Neural cell (in vitro differentiated cells): ENCODE results near the gene VEPH1. TPM values are rescaled to one million over a fixed set of nuclear protein-coding genes. Genes with fewer than 3 reads are reported as not detected.

Source experiments
- H2AFZ ChIP-seq: fragments of 200-600, 300-800 bp; sonication (generic), shearing (Covaris generic); 2 replicates; pipeline ENCODE4 v1.6.0; 2014; ENCODE audit warnings: low read depth, mild to moderate bottlenecking, antibody characterized with exemption, low read length, moderate library complexity
- H3F3A ChIP-seq: fragments of 200-600 bp; shearing (Covaris generic); 2 replicates; pipeline ENCODE4 v1.6.1; 2016; ENCODE audit warnings: mild to moderate bottlenecking, moderate library complexity, mixed read lengths, antibody characterized with exemption, low read length; ENCODE audit not compliant: insufficient read depth, poor library complexity, severe bottlenecking
- H3K27ac ChIP-seq: fragments of 200-600, 300-800 bp; sonication (generic), shearing (Covaris generic); 2 replicates; pipeline ENCODE4 v1.5.1; 2014; ENCODE audit warnings: mild to moderate bottlenecking, low read length, moderate library complexity
- H3K27me3 ChIP-seq: fragments of 300-800, 200-600 bp; sonication (generic), shearing (Covaris generic); 2 replicates; pipeline ENCODE4 v1.6.0; 2014; ENCODE audit warnings: mild to moderate bottlenecking, low read depth, low read length, moderate library complexity; ENCODE audit not compliant: insufficient read depth
- H3K36me3 ChIP-seq: fragments of 300-800, 200-600 bp; sonication (generic), shearing (Covaris generic); 2 replicates; pipeline ENCODE4 v1.5.1; 2014; ENCODE audit warnings: mild to moderate bottlenecking, antibody characterized with exemption, low read length, moderate library complexity; ENCODE audit not compliant: insufficient read depth
- H3K4me2 ChIP-seq: fragments of 300-800, 200-600 bp; sonication (generic), shearing (Covaris generic); 2 replicates; pipeline ENCODE4 v1.6.0; 2014; ENCODE audit warnings: mild to moderate bottlenecking, low read length
- H3K4me3 ChIP-seq: fragments of 300-800, 200-600 bp; sonication (generic), shearing (Covaris generic); 2 replicates; pipeline ENCODE4 v1.5.1; 2014; ENCODE audit warnings: mild to moderate bottlenecking, low read length, moderate library complexity
- H3K79me2 ChIP-seq: fragments of 200-600 bp; shearing (Covaris generic); replicated peaks from 2 replicates; pipeline ENCODE4 v1.6.0; 2014; ENCODE audit warnings: mild to moderate bottlenecking, low read length, moderate library complexity; ENCODE audit not compliant: insufficient read depth
- H3K9ac ChIP-seq: fragments of 300-800, 200-600 bp; sonication (generic), shearing (Covaris generic); 2 replicates; pipeline ENCODE4 v1.6.1; 2016; ENCODE audit warnings: mild to moderate bottlenecking, low read length, mixed read lengths
- H3K9me2 ChIP-seq: fragments of 200-600 bp; shearing (Covaris generic); 2 replicates; pipeline ENCODE4 v1.6.1; 2016; ENCODE audit warnings: mild to moderate bottlenecking, low read length, mixed read lengths; ENCODE audit not compliant: insufficient read depth
- H3K9me3 ChIP-seq: fragments of 200-600, 300-800 bp; sonication (generic), shearing (Covaris generic); 2 replicates; pipeline ENCODE4 v1.6.1; 2016; ENCODE audit warnings: mild to moderate bottlenecking, mixed run types, low read length, moderate library complexity, mixed read lengths
- H4K20me1 ChIP-seq: fragments of 200-600 bp; shearing (Covaris generic); 2 replicates; pipeline ENCODE4 v1.6.1; 2016; ENCODE audit warnings: mild to moderate bottlenecking, mixed run types; ENCODE audit not compliant: insufficient read depth
- EP300 ChIP-seq: fragments of 450-650 bp; conservative IDR thresholded peaks from 2 replicates; pipeline ENCODE4 v1.6.1; 2014; ENCODE audit warnings: antibody characterized with exemption, mild to moderate bottlenecking, moderate library complexity; ENCODE audit not compliant: poor library complexity, severe bottlenecking
- EZH2 ChIP-seq: fragments of 200-600, 300-800 bp; shearing (Covaris generic), sonication (generic); IDR thresholded peaks from 2 replicates; pipeline ENCODE4 v1.6.1; 2014; ENCODE audit warnings: antibody characterized with exemption, low read length, borderline replicate concordance, mild to moderate bottlenecking; ENCODE audit not compliant: insufficient read depth, poor library complexity, severe bottlenecking
- MXI1 ChIP-seq: fragments of 450-650 bp; conservative IDR thresholded peaks from 2 replicates; pipeline ENCODE4 v1.6.1; 2014; ENCODE audit warnings: antibody characterized with exemption, mild to moderate bottlenecking; ENCODE audit not compliant: poor library complexity, severe bottlenecking
- POLR2AphosphoS5 ChIP-seq: IDR thresholded peaks from 2 replicates; pipeline ENCODE4 v1.6.1; 2012
- RAD21 ChIP-seq: fragments of 450-650 bp; conservative IDR thresholded peaks from 2 replicates; pipeline ENCODE4 v1.6.1; 2014; ENCODE audit warnings: antibody characterized with exemption, mild to moderate bottlenecking, moderate library complexity
- SMC3 ChIP-seq: fragments of 450-650 bp; conservative IDR thresholded peaks from 2 replicates; pipeline ENCODE4 v1.6.1; 2014; ENCODE audit warnings: antibody characterized with exemption, mild to moderate bottlenecking, moderate library complexity; ENCODE audit not compliant: poor library complexity
- TAF1 ChIP-seq: IDR thresholded peaks from 2 replicates; pipeline ENCODE4 v1.6.1; 2012; ENCODE audit warnings: low read depth
- polyA plus RNA-seq: library from polyadenylated mRNA; depleted of rRNA; stranded (reverse); fragments of >200 nt; gene quantifications from 2 replicates; pipeline ENCODE4 v1.2.3, GENCODE V29; 2014
- TF ChIP-seq, protein P1 (sequence below): IDR thresholded peaks from 2 replicates; pipeline ENCODE4 v1.6.1; 2012; ENCODE audit warnings: borderline replicate concordance
- TF ChIP-seq, protein P2 (sequence below): fragments of 450-650 bp; IDR thresholded peaks from 2 replicates; pipeline ENCODE4 v1.5.1; 2014; ENCODE audit warnings: antibody characterized with exemption, mild to moderate bottlenecking, moderate library complexity; ENCODE audit not compliant: poor library complexity, severe bottlenecking

The VEPH1 gene
- polyA plus RNA-seq, 1 donor from 2014 or later: 0.89 TPM

DNA sequence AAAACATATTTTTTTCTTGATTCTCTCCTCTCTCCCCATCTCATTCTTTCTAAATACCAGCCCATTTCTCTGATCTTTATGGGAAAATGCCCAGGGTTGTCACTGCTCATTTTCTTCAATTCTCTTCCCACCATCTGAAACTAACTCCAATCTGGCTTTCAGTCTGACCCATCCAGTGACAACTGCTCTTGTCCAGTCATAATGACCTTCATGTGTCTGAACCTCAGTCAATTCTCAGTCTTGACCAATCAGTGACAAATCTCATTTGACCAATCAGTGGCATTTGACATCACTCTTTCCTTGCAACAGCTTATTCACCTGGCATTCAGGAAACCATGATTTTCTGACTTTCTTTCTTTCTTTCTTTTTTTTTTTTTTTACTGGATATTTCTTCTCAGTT lies 15.1 kb downstream of the VEPH1 start:
- TF ChIP-seq EZH2: no peak
- TF ChIP-seq RAD21: no peak
- TF ChIP-seq MXI1: no peak
- TF ChIP-seq SMC3: no peak
- TF ChIP-seq, protein P1, sequence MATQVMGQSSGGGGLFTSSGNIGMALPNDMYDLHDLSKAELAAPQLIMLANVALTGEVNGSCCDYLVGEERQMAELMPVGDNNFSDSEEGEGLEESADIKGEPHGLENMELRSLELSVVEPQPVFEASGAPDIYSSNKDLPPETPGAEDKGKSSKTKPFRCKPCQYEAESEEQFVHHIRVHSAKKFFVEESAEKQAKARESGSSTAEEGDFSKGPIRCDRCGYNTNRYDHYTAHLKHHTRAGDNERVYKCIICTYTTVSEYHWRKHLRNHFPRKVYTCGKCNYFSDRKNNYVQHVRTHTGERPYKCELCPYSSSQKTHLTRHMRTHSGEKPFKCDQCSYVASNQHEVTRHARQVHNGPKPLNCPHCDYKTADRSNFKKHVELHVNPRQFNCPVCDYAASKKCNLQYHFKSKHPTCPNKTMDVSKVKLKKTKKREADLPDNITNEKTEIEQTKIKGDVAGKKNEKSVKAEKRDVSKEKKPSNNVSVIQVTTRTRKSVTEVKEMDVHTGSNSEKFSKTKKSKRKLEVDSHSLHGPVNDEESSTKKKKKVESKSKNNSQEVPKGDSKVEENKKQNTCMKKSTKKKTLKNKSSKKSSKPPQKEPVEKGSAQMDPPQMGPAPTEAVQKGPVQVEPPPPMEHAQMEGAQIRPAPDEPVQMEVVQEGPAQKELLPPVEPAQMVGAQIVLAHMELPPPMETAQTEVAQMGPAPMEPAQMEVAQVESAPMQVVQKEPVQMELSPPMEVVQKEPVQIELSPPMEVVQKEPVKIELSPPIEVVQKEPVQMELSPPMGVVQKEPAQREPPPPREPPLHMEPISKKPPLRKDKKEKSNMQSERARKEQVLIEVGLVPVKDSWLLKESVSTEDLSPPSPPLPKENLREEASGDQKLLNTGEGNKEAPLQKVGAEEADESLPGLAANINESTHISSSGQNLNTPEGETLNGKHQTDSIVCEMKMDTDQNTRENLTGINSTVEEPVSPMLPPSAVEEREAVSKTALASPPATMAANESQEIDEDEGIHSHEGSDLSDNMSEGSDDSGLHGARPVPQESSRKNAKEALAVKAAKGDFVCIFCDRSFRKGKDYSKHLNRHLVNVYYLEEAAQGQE: no peak
- TF ChIP-seq TAF1: no peak
- TF ChIP-seq, protein P2, sequence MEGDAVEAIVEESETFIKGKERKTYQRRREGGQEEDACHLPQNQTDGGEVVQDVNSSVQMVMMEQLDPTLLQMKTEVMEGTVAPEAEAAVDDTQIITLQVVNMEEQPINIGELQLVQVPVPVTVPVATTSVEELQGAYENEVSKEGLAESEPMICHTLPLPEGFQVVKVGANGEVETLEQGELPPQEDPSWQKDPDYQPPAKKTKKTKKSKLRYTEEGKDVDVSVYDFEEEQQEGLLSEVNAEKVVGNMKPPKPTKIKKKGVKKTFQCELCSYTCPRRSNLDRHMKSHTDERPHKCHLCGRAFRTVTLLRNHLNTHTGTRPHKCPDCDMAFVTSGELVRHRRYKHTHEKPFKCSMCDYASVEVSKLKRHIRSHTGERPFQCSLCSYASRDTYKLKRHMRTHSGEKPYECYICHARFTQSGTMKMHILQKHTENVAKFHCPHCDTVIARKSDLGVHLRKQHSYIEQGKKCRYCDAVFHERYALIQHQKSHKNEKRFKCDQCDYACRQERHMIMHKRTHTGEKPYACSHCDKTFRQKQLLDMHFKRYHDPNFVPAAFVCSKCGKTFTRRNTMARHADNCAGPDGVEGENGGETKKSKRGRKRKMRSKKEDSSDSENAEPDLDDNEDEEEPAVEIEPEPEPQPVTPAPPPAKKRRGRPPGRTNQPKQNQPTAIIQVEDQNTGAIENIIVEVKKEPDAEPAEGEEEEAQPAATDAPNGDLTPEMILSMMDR: no peak
- TF ChIP-seq POLR2AphosphoS5: no peak
- TF ChIP-seq EP300: no peak
- Histone ChIP-seq H3K79me2 (no peaks in the 10 kb centered on the region), H3K9me2 (no peaks in the 10 kb centered on the region), H3F3A (no peaks in the 10 kb centered on the region), H3K9ac (no peak overlapping the region), H3K4me2 (no peak overlapping the region), H3K27me3 (no peaks in the 10 kb centered on the region), H3K4me3 (no peak overlapping the region), H3K9me3 (no peaks in the 10 kb centered on the region), H2AFZ (no peak overlapping the region), H3K27ac (no peak overlapping the region), H4K20me1 (no peaks in the 10 kb centered on the region), H3K36me3 (no peaks in the 10 kb centered on the region)

DNA sequence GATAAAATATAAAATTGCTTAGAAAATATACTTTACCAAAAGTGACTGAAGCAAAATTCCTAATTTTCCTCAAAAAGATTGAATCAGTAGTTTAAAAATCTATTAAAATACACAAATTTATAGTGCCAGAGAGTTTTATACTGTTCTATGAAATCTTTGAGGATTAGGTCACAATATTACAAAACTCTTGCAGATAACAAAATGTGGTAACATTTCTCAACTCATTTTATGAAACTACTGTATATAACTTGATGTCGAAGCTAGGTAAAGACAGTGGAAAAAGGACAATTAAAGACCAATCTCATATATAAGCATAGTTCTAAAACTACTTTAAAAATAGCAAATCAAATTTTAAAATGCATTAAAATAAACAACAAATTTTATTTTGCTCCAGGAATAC lies 15.9 kb downstream of the VEPH1 start:
- Histone ChIP-seq H3F3A (no peaks in the 10 kb centered on the region), H3K9me3 (no peaks in the 10 kb centered on the region), H4K20me1 (no peaks in the 10 kb centered on the region), H3K4me2 (no peak overlapping the region), H3K4me3 (no peak overlapping the region), H3K9ac (no peak overlapping the region), H3K36me3 (no peaks in the 10 kb centered on the region), H3K27ac (no peak overlapping the region), H3K9me2 (no peaks in the 10 kb centered on the region), H2AFZ (no peak overlapping the region), H3K27me3 (no peaks in the 10 kb centered on the region), H3K79me2 (no peaks in the 10 kb centered on the region)
- TF ChIP-seq, protein P1: no peak
- TF ChIP-seq SMC3 (no peak), POLR2AphosphoS5 (no peak), EP300 (no peak), MXI1 (no peak), EZH2 (no peak), TAF1 (no peak), RAD21 (no peak)
- TF ChIP-seq, protein P2: no peak
